ENCODE results near the gene PGA4. TPM values are rescaled to one million over a fixed set of nuclear protein-coding genes. Genes with fewer than 3 reads are reported as not detected.

PGA4 gene
- total RNA-seq, 1 experiment from 2014 or later, result not detected

- TF ChIP-seq ATF3 (CRISPR knock-in tag; conservative IDR thresholded peaks at IDR 0.05) (no peak), CREM (CRISPR knock-in tag; IDR thresholded peaks at IDR 0.05) (no peak), TEAD1 (CRISPR knock-in tag; IDR thresholded peaks at IDR 0.05) (no peak), ZNF671 (CRISPR knock-in tag; IDR thresholded peaks at IDR 0.05) (no peak), ERG (CRISPR knock-in tag; IDR thresholded peaks at IDR 0.05) (no peak), FOXP4 (CRISPR knock-in tag; IDR thresholded peaks at IDR 0.05) (no peak), USF1 (CRISPR knock-in tag; IDR thresholded peaks at IDR 0.05) (no peak)
Observed at GRCh38 chr11:61183645-61184044, 38.5 kb upstream of the PGA4 start (continued).

GRCh38 chr11:61186504-61186903 is 35.6 kb upstream of the PGA4 start:
- H3K4me1 Mint-ChIP-seq, result no peaks in the 10 kb centered on the region
- H3K4me3 Mint-ChIP-seq, result no peak overlapping the region
- H3K36me3 Mint-ChIP-seq, result no peaks in the 10 kb centered on the region
- H3K27me3 Mint-ChIP-seq (ENCODE audit: low read depth), result no peaks in the 10 kb centered on the region
- TF ChIP-seq MLX (CRISPR knock-in tag; IDR thresholded peaks at IDR 0.05), result no peak
- TF ChIP-seq USF1 (CRISPR knock-in tag; IDR thresholded peaks at IDR 0.05), result peak; percentile 31; the same call in 1 of the 2 replicates
- no peak overlapping the region for H3K27ac Mint-ChIP-seq
- ATAC-seq (no peak), DNase-seq (ENCODE audit: low spot score) (no peak)
- ChIA-PET CTCF (interaction anchor here (0.8 to 2.3 kb wide), 11 partner anchors 8 to 424 kb away, joined by 3 to 8 read pairs (median 4); no protein-coding TSS in a partner anchor), POLR2A (no interaction called here)
- H3K9me3 Mint-ChIP-seq, result peaks cover 11% of the 10 kb centered on the region

GRCh38 chr11:61187505-61188130 is 34.5 kb upstream of the PGA4 start:
- POLR2A ChIA-PET, result no interaction called here
- no peak for TF ChIP-seq NR1H2 (CRISPR knock-in tag; IDR thresholded peaks at IDR 0.05)
- peak; percentile 95 for TF ChIP-seq CTCF (IDR thresholded peaks at IDR 0.05)
- TF ChIP-seq ZNF423 (CRISPR knock-in tag; IDR thresholded peaks at IDR 0.05), result no peak
- 0 out of 2 replicates have a peak, but pooled peaks have one; percentile 22 for TF ChIP-seq SP1 (CRISPR knock-in tag; conservative IDR thresholded peaks at IDR 0.05)

More at GRCh38 chr11:61187505-61188130, 34.5 kb upstream of the PGA4 start:
- DNase-seq (ENCODE audit: low spot score) (peak; percentile 90), ATAC-seq (peak; percentile 93)
- Mint-ChIP-seq H3K36me3 (no peaks in the 10 kb centered on the region), H3K27ac (no peak overlapping the region), H3K4me1 (no peaks in the 10 kb centered on the region), H3K9me3 (peaks cover 12% of the 10 kb centered on the region), H3K4me3 (no peak overlapping the region), H3K27me3 (ENCODE audit: low read depth) (no peaks in the 10 kb centered on the region)
- CTCF ChIA-PET, result interaction anchor here (0.7 to 1.3 kb wide), 12 partner anchors 9 to 350 kb away, joined by 3 to 6 read pairs (median 4); no protein-coding TSS in a partner anchor

Measured in WTC11 (cell line).